IPS DF 4.7 (cell line): Measurements from ENCODE around the gene SH3RF3.

Experiments
- DNase-seq: peaks from one replicate; pipeline ENCODE4 v3.0.0-alpha.2; 2013; ENCODE audit warnings: low spot score; ENCODE audit errors: extremely low read depth

SH3RF3 gene

DNA sequence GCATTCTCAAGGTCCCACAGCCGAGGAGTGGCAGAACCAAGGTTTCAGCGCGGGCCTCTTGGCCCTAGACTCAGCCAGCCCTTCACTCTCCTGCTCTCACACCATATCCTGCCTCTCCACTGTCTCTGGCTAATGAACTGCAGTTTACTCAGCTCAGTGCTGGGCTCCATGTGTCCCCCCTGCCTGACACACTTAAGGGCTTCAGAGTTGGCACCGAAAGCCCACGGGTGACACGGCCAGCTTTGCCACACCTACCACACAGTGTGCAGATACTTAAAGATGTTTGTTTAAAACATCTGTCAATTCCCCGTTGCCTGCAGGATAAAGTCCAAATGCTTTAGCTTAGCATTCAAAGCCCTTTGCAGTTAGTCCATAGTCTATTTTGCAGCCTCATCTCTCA lies 243.6 kb downstream of the SH3RF3 start:
- no peak for DNase-seq

DNA sequence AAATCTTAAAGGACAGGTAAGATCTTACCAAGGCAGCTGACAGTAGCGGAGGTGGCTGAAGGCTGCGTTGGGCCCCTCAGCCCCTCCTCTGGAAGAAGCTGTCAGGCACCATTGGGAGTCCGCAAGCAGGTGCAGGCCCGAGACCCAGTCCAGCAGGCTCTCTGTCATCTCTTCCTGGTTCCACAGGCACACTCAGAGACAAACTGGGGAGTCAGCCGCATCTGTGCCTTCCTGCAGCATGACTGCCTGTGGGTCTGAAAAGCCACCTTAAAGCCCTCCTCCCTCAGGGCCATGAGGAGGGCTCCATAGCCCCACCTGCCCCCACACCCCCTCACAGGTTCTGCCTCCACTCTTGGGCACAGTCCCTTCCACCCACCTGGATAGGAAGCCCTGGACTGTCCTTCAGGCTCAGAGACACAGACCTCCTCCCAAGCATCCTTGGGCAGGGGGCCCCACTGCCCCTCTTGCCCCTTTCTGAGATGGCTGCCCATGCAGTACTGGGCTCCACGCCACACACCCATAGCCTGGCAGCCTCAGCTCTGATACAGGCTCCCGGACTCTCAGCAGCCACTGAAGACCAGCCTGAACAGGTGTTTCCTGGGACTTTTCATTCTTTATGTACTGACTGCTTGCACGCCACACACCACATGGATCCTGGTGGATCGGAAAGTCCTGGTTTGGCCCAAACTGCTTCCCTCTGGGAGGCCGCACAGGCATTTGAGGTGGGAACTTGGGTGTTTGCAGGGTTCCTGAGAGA lies 245.0 kb downstream of the SH3RF3 start:
- DNase-seq: no peak

DNA sequence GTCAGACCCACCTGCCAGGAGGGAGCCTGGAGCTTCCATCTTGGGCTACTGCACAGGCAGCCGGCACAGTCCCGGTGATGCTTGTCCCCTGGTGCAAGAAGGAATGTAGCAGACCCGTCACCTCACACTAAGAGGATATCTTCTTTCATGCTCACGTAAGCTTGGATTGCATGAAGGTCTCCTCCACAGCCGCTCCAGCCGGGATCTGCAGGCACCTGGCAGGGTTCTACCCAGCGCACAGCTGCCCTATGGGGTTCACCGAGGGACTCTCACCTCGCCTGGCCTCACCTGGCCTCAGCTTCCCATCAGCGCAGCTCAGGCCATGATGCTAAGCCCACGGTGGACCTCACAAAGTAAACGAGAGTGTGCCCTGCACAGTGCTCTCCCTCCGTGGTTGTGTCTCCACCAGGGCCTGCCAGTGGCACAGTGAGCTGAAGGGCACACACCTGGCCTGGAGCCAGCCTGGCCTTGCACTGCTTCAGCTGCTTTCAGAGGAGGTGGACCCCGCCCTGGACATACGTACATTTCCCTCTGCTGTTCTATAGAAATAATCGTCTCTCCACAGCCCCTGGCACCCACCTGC lies 245.6 kb downstream of the SH3RF3 start:
- DNase-seq: no peak

DNA sequence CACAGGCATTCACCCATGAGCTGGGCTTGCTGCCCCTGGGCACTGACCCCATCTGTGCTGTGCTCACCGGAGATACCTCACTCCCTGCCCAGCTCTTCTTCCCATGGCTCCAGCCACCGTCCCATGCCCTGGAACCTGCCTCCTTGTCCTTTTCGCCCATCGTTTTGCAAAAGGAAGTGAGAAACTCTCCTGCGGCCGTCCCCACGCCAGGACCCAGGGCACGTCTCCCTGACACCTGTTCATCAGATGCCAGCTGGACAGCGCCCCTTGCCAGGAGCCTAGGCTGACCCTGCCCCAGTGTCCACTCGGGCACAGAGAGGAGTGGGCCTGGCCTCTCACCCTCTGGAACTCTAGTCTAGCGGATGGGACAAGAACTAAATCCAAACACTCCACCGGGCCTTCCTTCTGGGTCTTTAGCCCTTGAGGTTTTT lies 246.1 kb downstream of the SH3RF3 start:
- no peak for DNase-seq

DNA sequence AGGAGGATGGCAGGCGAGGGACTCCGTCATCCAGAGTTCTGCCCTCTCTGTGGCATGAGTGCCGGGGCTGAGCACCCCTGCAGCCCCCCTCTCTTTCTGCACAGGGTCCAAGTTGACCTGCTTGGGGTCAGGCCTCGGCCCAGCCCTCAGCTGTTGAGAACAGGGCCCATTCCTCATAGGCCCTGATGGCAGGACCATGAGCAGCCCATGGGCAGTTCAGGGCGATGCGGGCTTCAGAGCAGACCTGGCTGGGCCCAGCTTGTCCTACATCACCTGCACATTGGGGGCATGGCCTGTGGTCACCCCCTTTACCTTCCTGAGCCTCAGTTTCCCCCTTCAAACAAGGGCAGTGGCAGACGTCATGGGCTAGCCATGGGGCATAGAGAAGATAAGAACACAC lies 246.7 kb downstream of the SH3RF3 start:
- no peak for DNase-seq

DNA sequence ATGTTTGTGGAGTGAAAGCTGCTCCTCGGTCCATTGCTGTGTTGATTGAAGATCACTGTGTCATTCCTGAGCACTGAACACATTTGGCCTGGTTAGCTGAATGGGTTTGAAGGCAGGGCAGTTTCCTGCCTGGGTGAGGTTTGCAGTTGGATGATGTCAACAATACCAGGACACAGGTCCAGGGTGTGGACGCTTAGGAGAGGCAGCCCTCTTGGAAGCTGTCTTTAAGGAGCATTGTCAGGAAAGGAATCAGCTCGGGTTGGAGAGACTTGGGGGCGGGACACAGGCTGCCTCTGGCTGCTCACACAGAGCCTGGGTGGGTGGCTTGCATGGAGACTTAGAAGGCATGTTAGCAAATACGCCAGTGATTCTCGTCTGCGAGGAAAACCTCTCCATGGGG lies 247.1 kb downstream of the SH3RF3 start:
- no peak for DNase-seq

DNA sequence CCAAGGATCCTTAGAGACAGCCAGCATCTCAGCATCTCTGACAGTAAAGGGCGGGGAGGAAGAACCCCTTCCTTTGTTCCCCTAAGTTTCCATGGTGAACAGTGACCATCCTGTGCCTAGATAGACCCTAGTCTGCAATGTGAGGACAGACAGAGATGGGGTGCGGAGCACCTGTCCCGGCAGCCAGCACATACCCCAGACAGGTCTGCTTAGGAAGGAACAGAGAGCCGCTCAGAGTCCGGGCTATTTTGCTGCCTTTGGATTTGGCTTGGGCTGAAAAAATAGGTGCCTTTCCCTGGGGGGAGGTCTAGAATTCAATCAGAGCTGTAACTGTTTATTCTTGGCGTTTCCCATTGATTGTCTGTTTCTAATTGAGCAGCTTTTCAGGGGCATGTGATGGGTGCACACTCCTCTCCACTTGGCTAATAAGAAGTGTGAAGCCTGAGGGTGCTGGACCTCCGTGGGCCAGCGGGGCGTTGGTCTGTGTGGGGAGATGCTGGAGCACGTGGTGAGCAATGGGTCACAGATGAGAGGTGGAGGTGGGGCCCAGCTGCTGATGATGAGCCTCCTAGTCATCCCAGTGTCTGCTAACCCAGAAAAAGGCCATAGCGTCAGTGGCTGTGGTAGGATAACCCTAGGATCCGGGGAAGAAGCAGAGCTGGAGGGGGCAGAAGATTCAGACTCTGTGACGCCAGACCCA lies 247.9 kb downstream of the SH3RF3 start:
- no peak for DNase-seq

DNA sequence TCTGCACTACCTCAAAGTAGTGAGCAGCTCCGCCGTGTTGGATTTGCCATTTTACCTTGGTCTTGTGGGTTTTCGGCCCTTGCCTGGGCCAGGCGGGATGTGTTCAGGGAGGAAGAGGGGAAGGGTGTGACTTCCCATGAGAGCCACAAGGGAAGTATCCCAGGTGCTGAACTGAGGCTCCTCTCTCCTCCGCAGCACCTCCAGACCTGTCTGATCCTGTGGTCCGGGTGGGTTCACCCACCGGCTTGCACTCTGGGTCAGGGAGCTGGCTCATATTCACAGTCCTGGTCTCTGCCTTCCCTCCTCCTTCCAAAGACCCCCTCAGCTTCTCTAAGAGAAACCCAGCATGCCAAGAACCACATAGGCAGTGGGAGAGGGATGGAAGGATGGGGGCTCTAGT lies 249.0 kb downstream of the SH3RF3 start:
- DNase-seq: no peak

DNA sequence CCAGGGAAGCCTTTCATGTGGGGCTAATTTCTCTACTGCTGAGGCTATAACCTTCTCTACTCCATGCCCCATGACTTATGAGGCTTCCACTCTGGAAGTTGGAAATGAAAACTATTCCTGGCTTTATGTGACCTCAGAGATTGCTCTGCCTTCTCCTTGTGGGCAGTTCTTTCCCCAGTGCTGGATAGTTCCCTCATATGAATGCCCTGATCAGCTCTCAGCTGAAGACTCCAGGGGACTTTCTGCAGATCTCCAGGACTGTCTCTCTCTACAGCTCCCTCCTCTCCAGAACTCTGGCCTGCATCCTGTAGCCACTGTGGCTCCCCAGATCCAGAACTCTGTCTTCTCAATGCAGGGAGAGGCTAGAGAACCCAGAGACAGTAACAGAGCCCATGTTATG lies 249.7 kb downstream of the SH3RF3 start:
- DNase-seq: no peak

DNA sequence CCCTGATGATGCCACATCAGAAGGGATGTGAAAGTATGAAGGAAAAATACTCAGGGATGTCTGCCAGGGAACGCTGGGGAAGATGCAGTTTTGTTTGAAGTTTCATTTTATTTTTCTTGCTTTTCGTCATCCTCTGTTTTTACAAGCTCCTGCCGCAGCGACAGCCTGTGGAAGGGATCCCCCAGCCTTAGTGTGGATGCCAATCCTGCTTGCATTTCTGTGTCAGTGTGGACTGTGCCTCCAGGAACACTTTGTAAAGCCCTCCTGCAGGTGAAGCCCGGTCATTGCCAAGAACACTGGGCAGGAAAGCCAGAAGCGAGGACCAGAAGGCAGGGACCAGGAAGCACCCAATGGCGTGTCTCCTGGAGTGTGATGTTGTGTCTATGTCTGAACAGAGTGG lies 250.5 kb downstream of the SH3RF3 start:
- no peak for DNase-seq

DNA sequence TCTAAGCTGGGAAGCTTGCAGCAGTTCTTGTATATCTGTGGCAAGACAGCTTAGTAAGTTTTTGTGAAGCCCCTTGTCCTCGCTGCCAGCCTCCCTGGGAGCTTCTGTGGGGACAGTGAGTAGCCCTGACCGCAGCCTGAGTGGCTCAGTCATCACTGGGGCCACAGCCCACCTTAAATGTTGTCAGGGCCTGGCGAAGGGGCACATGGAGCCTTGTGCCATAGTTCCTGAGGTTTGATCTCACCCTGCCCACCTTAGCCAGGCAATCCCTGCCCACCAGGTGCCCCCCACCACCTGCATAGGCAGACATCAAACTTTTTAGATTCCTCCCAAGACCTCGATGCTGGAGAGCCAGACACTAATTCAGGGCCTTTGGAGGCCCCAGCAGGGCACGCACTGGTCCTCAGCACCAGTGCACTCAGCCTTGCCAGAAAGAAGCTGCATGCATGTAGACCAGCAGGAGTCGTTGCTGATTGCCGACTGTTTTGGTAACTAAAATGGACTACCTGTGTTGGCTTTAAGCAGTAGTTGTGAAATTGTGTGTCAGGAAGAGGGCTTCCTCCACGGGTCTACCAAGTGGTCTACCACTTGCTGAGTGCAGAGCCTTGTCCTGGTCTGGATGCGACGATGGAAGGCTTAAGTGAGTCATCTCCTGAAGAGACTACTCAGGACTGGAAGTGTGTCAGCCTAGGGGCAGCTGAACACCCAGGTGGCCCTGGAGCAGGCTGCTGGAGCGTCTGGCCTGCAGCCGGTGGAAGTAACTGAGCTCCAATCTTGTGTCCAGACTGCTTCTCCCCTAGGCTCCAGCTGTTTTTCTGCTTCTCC lies 251.7 kb downstream of the SH3RF3 start:
- DNase-seq: no peak

DNA sequence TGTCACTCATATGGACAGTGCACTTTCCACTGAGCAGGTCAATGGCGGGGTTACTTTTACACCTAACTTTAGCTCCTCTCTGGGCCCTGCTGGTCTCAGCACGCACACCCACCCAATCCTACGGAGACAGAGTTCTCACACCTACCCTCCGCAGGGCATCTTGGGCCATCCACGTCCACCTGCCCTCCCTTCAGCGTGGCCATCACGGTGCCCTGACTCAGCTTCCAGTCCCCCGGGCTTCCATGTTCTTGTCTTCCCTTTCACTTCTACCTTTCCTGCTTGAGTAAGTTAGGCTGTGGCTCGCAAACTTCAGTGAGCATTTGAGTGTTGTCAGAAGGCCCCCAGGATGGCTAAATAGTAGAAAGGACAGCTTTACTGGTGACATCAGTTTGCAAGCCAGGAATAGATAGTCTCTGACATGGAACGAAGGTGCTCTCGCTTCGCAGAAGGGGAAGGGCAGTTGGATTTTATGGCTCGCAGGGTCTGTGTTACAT lies 252.4 kb downstream of the SH3RF3 start:
- no peak for DNase-seq

DNA sequence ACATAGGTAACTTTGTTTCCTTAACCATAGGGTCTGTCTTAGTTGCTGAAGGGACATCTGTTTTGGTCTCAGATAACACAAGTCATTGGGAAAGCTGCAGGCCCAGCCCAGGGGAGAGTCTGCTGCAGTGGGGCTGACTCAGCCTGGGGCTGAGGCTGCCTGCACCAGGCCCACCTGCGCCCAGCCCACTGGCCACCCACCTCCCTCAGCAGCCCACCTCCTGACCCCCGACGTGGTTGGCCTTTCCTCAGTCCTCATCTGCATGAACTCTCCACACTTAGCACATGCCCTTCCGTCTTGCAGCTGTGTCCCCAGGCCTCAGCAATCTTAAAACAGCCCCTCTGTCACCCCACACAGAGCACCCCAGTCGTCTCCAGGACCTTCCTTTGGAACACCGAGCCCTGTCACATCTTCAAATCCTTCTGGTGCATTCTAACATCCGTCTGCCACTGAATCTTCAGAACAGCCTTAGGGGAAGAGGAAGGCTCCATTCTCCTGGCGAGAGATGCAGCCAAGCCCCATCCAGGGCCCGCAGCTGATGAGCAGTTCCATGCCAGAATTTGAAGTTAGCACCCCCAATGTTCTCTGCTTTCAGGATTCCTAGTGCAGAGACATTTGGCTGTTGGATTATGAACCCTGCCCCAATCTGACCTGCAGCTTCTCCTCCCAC lies 253.4 kb downstream of the SH3RF3 start:
- DNase-seq: no peak

DNA sequence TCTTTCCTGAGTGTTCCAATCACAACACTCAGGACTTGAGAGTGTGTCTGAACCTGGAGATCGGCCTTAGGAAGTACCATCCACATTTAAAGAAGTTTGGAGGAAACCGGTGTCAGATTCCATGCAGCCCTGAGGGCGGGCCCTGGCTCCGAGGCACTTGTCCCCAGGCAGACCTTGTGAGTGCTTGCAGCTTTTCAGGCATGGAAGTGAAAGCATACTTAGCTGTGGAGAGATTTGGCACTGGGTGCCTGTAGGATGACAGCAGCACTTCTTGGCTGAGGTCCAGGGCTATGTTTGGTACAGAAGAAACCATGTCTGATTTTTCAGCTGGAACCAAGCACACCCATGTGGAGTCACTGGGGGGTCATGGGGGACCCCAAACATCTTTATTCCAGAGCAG lies 253.9 kb downstream of the SH3RF3 start:
- no peak for DNase-seq

DNA sequence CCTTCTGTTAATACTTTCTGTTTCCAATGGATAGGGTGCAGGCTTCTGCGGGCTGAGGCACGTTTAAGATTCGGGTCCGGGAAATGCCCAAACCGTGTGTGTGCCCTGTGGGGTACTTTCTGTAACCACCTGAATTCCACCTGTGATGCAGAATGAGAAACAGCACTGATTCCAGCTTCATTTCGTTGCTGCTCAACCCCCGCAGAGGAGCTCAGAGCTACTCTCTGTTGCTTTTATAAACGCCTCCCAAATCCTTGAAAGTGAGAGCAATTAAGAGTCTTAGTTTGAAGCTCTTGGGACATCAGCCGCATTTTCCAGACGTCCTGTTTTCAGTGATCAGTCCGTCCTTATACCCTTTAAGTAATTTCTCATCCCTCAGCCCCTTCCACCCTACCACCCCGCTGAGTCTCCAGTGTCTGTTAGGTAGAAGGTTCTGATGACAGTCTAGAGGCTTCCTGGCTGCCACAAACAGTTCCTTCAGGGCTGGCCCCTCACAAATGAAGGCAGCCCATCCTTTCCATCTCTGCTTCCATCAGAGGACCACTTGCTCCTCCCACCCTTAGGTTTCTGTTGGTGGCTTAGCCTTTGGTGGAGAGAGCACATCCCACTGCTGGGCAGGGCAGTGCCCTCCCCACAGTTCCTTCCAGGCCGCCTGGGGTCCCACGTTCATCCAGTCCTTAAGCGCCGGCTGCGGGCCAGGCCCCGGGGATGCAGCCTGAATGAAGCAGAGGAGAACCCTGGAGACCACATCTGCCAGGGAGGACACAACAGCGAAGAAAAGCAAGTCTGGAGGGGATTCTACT lies 254.7 kb downstream of the SH3RF3 start:
- DNase-seq: no peak

DNA sequence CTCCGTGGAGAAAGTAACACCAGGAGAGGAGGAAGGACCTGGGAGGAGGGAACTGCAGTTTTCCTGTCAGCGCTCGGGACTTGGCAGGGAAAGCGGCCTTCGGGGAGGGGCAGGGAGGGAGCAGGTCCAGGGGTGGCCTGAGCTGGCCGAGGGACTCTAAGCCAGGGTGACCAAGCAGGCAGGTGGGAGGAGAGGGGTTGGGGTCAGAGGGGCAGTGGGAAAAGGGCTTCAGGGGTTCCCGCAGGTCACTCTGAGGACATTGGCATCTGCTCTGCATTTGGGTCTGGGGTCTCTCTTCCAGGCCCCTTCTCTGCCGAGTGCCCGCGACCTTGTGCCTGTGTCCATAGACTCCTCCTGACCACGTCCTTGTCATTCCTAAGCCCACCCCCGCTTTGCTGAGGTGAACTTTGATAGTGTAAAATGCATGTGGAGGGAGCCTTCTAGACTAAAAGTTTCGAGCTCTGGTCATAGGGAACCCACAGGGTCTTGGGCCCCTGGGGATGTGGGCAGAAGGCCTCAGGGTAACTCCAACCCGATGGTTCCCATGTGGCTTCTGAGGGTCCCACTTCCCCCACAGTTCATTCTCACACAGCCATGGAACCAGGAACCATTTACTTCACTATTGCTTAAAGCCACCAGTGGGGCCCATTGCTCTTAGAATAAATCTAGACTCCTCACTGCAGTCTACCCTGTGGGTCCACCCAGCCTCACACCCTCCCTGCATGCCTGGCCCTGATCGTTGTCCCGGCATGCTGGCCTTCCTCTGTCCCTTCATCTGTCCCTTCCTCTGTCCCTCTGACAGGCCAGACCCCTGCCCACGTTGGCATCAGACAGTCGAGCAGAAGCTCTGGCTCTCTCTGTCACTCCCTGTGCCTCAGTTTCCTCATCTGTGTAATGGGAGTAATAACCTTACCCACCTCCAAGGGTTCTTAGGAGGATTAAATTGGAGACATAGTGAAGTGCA lies 255.6 kb downstream of the SH3RF3 start:
- no peak for DNase-seq

DNA sequence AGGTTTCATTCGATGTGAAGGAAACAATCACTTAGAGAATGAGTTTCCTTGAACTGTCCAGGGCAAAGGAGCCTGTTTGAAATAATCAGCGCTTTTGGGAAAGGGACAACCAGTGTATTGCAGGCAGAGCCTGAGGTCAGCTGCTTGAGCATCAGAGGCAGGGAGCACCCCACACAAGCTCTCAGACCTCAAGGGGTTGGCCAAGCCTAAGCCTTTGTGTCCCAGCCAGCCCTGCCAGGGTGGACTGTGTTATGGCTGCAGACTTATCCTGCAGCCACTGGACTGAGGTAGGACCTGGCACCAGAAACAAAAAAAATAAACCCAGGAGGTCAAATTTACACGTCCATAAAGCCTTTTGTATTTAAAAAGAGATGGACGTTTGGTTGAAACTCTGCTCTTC lies 256.5 kb downstream of the SH3RF3 start:
- DNase-seq: no peak

DNA sequence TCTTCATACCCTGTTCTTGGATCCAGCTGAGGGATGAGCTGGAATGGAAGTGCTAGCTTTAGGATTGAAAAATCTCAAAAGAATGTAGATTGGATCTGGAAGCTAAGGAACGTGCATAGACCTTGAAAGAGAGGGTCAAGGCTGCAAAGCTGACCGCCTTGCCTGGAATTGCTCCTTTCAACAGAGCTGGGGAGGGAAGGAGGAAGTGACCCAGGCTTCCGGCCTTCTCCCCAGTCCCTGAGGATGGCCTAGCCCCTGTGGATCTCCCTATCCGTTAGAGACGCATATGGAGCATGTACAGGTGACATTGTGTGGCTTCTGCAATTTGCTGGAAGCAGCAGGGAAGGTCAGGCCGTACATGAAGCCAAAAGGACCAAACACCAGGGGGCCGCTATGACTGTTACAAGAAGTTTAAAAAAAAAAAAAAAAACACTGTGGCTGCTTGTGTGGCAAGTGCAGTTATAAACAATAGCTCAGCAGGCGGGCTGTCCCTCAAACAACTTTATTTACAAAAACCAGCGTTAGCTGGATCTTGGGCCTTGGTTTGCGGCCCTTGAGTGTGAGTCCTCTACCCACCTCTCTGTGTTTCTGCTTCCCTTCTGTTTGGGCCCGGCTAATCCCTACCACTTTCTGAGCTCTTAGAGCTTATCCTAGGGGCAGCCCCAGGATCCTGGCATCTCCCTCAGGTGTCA lies 257.1 kb downstream of the SH3RF3 start:
- DNase-seq: peak; percentile 46
